HG03354 (cell line): ENCODE data around the gene RPS16.
"Not testable (repeated sequence)": the region's sequence is repeated elsewhere in the genome, so short reads cannot be mapped to it uniquely, and the experiment has no call there.

Experiments
- ATAC-seq: cut with Tn5 transposase; IDR thresholded peaks from one replicate; pipeline ENCODE4 v1.9.1; 2021; ENCODE audit warnings: mild to moderate bottlenecking; ENCODE audit not compliant: unreplicated experiment, poor library complexity, severe bottlenecking

Gene RPS16

DNA sequence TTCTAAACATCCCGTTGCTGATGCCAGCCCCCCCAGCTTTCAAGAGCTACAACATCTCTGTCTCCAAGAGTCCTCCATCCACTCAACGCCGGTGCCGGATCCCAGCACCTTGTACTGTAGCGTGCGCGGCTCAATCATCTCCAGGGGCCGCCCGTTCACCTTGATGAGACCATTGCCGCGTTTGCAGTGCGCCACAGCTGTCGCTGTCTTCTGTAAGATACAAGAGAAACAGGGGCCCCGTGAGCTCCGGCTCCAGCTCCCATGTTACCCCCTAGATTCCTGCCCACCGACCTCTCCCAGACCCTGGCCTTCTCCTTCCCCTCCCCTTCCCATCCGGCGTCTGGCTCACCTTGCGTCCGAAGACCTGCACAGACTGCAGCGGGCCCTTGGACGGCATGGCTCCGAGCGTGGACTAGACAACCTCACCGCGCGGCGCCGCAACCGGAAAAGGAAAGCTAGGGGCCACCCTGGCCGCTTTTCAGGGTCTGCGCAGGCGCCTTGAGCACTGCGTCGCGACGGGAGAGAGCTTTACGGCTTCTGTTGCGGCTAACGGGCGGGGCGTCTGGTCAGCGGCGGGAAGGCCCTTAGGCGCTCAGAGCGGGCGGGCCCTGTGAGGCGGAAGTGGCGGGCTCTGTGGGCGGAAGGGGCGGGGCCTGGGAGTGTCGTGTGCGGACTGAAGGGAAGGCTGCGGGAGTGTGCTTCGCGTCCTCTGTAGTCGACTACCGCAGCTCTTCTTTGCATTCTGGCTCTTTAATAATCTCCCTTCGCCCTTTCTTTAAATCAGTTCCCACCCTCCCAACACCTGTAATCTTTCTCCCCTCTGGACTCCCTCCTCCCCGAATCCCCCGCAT lies at the start of gene RPS16:
RPS16 (minus strand) TSS at position 451 of the 851 bp plus-strand sequence; CDS start at position 397, 54 bp downstream.
- ATAC-seq = peak; percentile 78

DNA sequence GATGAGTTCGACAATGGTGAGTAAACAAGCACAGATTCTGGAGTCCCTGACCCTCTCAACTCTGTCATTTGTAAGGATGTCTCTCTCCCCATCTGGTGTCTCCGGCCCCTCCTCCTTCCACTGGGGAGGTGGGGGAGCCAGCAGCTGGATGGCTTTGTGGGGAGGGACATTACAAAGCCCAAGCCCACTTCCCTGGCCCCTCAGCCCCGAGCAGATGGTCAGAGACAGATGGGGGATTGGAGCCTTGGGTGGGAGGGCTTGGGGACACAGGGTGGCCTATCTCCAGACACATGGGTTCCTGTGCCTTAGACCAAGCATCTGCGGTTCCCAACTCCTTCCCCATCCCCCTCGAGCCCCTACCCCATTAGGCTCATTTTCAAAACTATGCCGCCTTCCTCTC lies 47.4 kb upstream of the RPS16 start:
- ATAC-seq = no peak

DNA sequence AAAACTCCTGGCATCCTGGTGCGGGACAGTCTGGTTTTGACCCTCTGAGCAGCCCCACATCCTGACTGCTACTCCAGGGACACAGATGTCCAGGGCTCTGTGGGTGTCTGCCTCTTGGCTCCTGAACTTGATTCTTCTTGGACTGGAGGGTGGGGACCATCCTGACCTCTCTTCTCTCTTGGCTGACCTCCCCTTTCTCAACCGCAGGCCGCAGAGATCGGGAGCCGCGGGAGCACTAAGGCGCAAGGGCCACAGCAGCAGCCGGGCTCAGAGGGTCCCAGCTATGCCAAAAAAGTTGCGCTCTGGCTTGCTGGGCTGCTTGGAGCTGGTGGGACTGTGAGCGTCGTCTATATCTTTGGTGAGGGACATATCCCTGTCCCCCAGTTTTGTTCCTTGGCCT lies 45.9 kb upstream of the RPS16 start:
- no peak for ATAC-seq

DNA sequence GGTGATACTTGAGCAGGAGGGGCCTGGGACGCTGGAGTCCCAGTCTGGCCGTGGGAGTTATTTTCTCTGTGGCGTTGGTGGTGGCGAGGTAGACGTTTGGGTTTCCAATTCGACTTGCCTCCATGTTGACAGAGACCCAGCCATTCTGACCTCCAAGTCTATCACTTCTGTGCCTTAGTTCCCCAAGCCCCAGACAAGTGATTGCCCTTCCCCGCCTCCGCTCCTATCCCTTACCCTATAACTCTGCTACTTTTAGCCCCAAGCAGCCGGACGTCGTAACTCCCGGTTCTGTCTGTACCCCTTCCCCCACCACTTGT lies 45.4 kb upstream of the RPS16 start:
- no peak for ATAC-seq

DNA sequence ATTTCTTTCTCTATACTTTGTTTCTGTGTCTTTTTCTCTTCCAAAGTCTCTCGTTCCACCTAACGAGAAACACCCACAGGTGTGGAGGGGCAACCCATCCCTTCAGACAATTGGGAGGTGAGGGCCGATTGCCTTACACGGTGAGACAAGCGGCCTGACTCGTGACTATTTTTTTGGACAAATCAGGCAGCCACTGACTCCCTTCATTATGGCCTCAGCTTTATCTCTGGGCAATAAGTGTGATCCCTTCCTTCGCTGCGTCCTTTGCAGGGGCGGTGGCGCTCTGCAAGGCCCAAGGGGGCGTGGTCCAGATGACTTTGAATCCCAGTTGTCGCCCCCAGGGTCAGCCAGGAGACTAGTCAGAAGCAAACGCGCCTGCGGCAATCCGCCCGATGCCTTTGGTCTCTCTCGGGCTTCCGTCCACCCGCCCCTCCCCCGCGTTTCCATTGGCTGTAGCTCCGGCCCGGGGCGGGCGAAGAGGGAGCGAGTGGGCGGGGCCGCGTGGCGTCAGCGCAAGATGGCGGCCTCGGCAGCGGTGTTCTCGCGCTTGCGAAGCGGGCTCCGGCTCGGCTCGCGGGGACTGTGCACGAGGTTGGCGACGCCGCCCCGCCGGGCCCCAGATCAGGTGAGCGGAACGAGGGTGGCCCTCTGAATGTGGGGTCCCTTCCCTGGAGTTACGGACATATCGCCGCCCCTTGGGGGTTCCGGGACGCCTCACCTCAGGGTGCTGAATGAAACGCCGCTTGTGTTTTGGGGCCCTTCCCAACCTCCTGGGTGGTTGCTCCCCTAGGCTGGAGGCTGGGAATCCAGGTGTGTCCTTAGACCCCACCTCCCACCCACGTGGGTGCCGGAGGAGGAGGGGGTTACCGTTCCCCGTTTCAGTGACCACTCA lies 44.8 kb upstream of the RPS16 start, which contains the start of gene TIMM50:
TIMM50 (plus strand) TSS at position 502 of the 892 bp plus-strand sequence; CDS start at position 518, 16 bp downstream.
- ATAC-seq = peak; percentile 89

- no peak for ATAC-seq
Observed at GRCh38 chr19:39479916-39480315, 44.2 kb upstream of the RPS16 start.

GRCh38 chr19:39479319-39479801 lies 43.6 kb upstream of the RPS16 start:
- not testable (repeated sequence) for ATAC-seq

- ATAC-seq = no peak
Observed at GRCh38 chr19:39475748-39476147, 40.0 kb upstream of the RPS16 start.

- ATAC-seq = no peak
Observed at GRCh38 chr19:39474139-39474620, 38.4 kb upstream of the RPS16 start.

- no peak for ATAC-seq
Observed at GRCh38 chr19:39473443-39473960, 37.8 kb upstream of the RPS16 start.

DNA sequence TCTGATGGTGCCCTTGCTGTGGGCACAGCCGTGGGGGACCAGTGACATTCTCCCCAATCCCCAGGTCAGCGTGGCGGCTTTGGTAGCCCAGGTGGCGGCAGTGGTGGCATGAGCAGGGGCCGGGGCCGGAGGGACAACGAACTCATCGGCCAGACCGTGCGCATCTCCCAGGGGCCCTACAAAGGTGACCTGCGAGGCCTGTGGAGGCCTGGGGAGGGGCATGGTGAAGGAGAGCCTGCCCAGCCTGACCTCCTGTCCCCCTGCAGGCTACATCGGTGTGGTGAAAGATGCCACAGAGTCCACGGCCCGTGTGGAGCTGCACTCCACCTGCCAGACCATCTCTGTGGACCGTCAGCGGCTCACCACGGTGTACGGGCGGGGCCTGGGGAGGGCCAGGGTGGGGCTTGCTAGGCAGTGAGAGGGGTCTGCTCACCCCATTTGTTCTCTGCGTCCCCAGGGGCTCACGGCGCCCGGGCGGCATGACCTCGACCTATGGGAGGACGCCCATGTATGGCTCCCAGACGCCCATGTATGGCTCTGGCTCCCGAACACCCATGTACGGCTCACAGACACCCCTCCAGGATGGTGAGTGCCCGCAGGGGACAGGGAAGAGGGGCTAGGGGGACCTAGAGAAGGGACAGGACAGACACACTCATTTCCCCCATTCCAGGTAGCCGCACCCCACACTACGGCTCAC lies 37.1 kb upstream of the RPS16 start:
- ATAC-seq = no peak

DNA sequence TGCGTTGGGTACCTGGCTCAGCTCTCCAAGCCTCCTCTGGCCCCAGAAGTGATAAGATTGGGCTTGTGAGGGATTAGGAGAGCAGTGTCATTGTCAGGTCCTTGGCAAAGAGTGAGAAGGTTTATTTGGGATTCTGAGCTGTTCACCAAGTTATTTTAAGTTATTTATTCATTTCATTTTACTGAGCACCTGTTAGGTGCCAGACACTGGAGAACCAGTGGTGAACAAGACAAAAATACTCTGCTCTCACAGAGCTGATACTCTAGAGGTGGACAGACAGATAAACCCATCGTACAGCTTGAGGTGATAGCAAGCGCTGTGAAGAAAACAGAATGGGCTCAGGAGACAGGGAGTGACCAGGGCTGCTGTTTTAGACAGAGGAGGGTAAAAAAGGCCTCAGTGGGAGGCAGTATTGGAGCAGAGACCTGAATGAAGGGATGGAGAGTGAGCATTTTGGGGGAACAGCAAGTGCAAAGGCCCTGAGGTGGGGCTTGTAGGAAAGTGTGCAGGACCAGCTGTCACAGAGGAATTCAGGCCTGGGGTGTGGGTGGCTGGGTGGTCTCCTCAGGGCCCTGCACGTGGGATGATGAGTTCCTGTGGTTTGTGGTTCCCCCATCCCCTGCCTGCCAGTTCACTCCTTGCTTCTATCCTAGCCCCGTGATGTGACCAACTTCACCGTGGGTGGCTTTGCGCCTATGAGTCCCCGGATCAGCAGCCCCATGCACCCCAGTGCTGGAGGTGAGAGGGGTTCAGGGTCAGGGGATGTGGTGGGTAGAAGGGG lies 36.2 kb upstream of the RPS16 start:
- ATAC-seq = no peak

- ATAC-seq = no peak
Observed at GRCh38 chr19:39470724-39471339, 35.1 kb upstream of the RPS16 start.

GRCh38 chr19:39469567-39469966 lies 33.8 kb upstream of the RPS16 start:
- ATAC-seq = no peak

GRCh38 chr19:39469036-39469435 lies 33.3 kb upstream of the RPS16 start:
- no peak for ATAC-seq

DNA sequence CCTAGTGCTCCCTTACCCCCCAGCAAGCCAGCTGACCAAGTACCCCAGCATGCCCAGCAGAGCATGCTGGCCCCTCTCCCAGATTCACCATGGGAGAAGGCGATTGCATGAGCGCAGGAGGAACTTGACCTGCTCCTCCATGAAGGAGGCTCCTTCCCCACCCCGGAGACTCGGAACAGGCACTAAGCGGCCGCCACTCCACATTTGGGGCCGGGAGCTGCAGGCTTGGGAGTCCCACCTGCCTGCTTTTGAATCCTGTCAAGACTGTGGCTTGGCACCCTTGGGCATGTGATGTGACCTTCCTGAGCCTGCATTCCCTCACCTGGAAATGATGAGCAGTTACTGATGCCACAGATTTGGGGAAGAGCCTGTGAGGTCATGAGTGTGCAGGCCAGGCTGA lies 32.2 kb upstream of the RPS16 start:
- ATAC-seq = no peak

- ATAC-seq = no peak
Observed at GRCh38 chr19:39465956-39466747, 30.4 kb upstream of the RPS16 start.

- no peak for ATAC-seq
Observed at GRCh38 chr19:39463403-39463802, 27.7 kb upstream of the RPS16 start.
